ENCODE results near the gene YTHDF2.

The YTHDF2 gene

GRCh38 chr1:28803662-28804061 lies 66.9 kb downstream of the YTHDF2 start:
- no peak for DNase-seq

DNA sequence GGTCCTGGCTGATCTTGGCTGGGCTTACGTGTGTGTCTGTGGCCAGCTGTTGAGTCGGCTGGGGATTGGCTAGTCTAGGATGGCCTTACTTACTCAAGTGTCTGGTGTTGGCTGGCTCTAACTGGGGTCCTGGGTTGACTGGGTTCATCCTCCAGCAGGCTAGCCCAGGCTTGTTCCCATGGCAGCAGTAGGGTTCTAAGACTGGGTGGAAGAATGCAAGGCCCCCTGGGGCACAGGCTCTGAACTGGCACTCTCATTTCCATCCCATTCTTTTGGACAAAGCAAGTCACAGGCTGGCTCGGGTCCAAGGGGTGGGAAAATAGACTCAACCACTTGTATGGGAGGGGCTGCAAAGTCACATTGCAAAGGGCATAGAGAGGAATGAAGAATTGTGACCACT lies 67.3 kb downstream of the YTHDF2 start:
- no peak for DNase-seq

DNA sequence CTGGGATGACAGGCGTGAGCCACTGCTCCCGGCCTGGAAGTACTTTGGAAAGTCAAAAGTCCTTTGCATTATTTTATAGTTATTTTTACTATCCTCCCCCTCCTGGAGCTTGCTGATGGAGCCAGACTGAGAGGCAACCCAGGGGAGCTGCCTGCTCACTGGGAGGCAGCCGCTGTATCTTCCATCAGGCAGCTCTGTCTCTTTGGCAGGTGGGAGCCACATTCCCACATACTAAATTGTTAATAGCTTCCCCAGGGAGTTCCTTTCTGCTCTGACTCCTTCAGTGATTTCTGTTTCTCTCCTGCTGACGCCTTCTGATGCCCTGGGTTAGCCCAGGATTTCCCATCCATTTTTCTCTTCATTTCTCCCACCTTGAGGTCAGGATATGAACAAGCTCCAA lies 70.3 kb downstream of the YTHDF2 start:
- DNase-seq, result no peak

- DNase-seq, result no peak
These were observed 71.2 kb downstream of the YTHDF2 start for GRCh38 chr1:28807986-28808385.

- no peak for DNase-seq
These were observed 74.6 kb downstream of the YTHDF2 start for GRCh38 chr1:28811369-28811765.

- peak in 1 of 2 donors; percentile 18 for DNase-seq
These were observed 75.3 kb downstream of the YTHDF2 start, which contains the start of gene OPRD1 for GRCh38 chr1:28811766-28812668. Gene OPRD1, plus strand, starts transcription at chr1:28812170. Its CDS starts 214 bp downstream, at chr1:28812384.

- no peak for DNase-seq
These were observed 76.1 kb downstream of the YTHDF2 start for GRCh38 chr1:28812669-28813468.

DNA sequence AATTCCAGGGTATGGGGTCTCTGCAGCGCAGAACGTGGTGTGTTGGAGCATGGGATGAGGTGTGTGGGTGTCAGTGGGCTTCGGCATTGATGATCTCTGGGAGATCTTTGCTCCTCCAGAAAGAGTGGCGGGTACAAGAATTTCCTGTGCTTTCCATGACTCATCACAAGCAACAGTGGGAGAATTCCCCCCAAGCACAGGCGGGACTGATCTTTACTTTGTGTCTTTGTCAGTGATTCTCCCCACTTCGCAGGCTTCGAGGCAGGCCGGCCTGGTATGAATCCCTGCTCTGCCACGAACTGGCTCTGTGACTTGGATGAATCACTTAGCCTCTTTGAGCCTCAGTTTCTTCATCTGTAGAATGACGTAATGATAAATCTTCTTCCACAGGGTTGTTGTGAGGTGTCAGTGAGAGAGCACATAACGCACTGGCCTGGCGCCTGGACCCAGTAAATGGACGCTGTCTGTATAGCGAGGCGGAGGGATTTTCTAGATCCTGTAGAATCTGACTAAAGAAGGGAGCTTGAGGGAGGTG lies 77.3 kb downstream of the YTHDF2 start:
- DNase-seq, result no peak

DNA sequence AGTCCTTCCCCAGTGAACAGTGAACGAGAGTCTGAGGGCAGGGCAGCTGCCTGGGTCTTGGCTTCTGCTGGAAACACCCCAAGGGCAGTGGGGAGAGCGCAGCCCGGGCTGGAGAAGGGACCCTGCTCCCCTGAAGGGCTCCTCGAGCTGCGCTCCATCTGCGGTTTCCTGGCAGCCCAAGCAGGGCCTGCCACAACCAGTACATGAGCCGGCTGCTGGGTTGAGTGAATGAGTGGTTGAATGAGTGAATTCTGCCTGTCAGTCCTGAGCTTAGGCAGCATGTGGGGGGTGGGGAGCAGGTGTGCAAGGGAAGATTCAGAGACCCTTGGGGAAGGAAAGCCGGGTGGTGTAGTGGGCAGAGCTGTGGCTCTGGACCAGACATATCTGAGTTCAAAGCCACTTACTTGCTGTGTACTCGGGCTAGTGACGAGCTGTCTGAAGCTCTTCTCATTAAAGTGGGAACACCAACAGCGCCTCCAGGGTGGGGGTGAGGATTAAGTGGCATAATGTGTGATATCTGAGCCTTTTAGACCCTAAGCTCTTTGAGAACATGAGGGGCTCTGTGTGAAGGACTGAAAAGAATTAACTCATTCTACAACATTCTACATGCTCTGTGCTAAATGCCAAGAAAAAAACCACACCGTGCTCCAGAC lies 78.9 kb downstream of the YTHDF2 start:
- no peak for DNase-seq

- DNase-seq, result no peak
These were observed 80.4 kb downstream of the YTHDF2 start for GRCh38 chr1:28817133-28817532.

GRCh38 chr1:28819020-28819419 lies 82.3 kb downstream of the YTHDF2 start:
- DNase-seq, result no peak

All from stimulated activated CD4-positive, alpha-beta T cell treated with anti-CD3 and anti-CD28 coated beads, Interleukin-2, amount 100 ng/mL, for 24 hours (primary cell).